PFSK-1 (cell line): ENCODE results near the gene MAGEB4.

Experiments
- POLR2AphosphoS5 ChIP-seq: IDR thresholded peaks from 2 replicates; pipeline ENCODE4 v1.6.1; 2012; ENCODE audit warnings: low read depth, mild to moderate bottlenecking, control low read depth, low read length, moderate library complexity
- SIN3A ChIP-seq: IDR thresholded peaks from 2 replicates; pipeline ENCODE4 v1.6.1; 2012; ENCODE audit warnings: mild to moderate bottlenecking, low read length, moderate library complexity, borderline replicate concordance; ENCODE audit not compliant: insufficient read depth

DNA sequence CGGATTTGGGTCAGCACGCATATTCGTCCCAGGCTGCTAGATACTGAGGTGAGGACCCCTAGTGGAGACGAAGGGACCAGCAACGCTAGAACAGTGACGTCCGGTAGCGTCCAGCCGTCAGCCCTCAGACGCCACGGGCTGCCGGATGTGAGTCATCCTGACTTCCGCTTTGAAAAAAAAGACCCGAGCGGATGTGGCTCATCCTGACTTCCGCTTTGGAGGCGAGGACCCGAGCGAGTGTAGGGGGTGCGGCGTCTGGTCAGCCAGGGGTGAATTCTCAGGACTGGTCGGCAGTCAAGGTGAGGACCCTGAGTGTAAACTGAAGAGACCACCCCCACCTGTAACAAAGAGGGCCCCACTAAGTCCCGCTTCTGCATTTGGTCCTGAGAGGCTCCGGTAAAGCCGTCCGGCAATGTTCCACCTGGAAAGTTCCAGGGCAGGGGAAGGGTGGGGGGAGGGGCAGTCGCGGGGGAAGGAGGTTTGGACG is 26.4 kb upstream of the MAGEB4 start, which contains the start of gene MAGEB2:
- TF ChIP-seq POLR2AphosphoS5 (no peak), SIN3A (no peak)
